NCI-H2171 (cell line): ENCODE results near the gene IL12RB2.
"Not testable (repeated sequence)": the region's sequence is repeated elsewhere in the genome, so short reads cannot be mapped to it uniquely, and the experiment has no call there.

Experiments
- DNase-seq: peaks from one replicate; lab custom pipeline; 2025; lab: John Stamatoyannopoulos, UW

Gene IL12RB2

GRCh38 chr1:67399199-67399993, 91.7 kb downstream of the IL12RB2 start:
- no peak for DNase-seq

- not testable (repeated sequence) for DNase-seq
Observed at GRCh38 chr1:67400029-67400786, 92.5 kb downstream of the IL12RB2 start.

- DNase-seq: no peak
Observed at GRCh38 chr1:67401443-67401842, 93.8 kb downstream of the IL12RB2 start.

GRCh38 chr1:67404212-67404620, 96.5 kb downstream of the IL12RB2 start:
- no peak for DNase-seq

- no peak for DNase-seq
Observed at GRCh38 chr1:67405473-67406245, 98.0 kb downstream of the IL12RB2 start.

- no peak for DNase-seq
Observed at GRCh38 chr1:67407498-67407897, 99.8 kb downstream of the IL12RB2 start.

GRCh38 chr1:67408148-67408547, 100.5 kb downstream of the IL12RB2 start:
- DNase-seq: no peak

- not testable (repeated sequence) for DNase-seq
Observed at GRCh38 chr1:67413101-67413500, 105.4 kb downstream of the IL12RB2 start.

GRCh38 chr1:67414574-67414973, 106.9 kb downstream of the IL12RB2 start:
- no peak for DNase-seq

- DNase-seq: no peak
Observed at GRCh38 chr1:67415041-67415440, 107.4 kb downstream of the IL12RB2 start.

- not testable (repeated sequence) for DNase-seq
Observed at GRCh38 chr1:67417733-67418132, 110.1 kb downstream of the IL12RB2 start.

- no peak for DNase-seq
Observed at GRCh38 chr1:67418839-67419586, 111.3 kb downstream of the IL12RB2 start.

GRCh38 chr1:67420835-67421492, 113.3 kb downstream of the IL12RB2 start:
- DNase-seq: no peak

- DNase-seq: no peak
Observed at GRCh38 chr1:67427465-67427864, 119.8 kb downstream of the IL12RB2 start.

GRCh38 chr1:67427947-67428346, 120.3 kb downstream of the IL12RB2 start:
- no peak for DNase-seq

GRCh38 chr1:67429011-67429527, 121.4 kb downstream of the IL12RB2 start:
- peak; percentile 22 for DNase-seq

GRCh38 chr1:67429528-67430357, 122.1 kb downstream of the IL12RB2 start:
- no peak for DNase-seq

- peak; percentile 97 for DNase-seq
Observed at GRCh38 chr1:67430358-67431155, 122.9 kb downstream of the IL12RB2 start, which contains the start of gene SERBP1. Gene SERBP1 (minus strand): TSS chr1:67430402. CDS start chr1:67430300, 102 bp downstream.

- DNase-seq: no peak
Observed at GRCh38 chr1:67431156-67431765, 123.6 kb downstream of the IL12RB2 start.
